GM03348 (cell line): ENCODE data around the gene GPX7.

Experiments
- DNase-seq: peaks from one replicate; pipeline ENCODE4 v3.0.0; 2012; ENCODE audit warnings: low spot score

Gene GPX7

GRCh38 chr1:52588027-52588426 is 14.1 kb upstream of the GPX7 start:
- DNase-seq: no peak

- no peak for DNase-seq
Observed at GRCh38 chr1:52588535-52588934, 13.6 kb upstream of the GPX7 start.

- no peak for DNase-seq
Observed at GRCh38 chr1:52590266-52590665, 11.9 kb upstream of the GPX7 start.

GRCh38 chr1:52592637-52593323 is 9.4 kb upstream of the GPX7 start:
- DNase-seq: no peak

- DNase-seq: no peak
Observed at GRCh38 chr1:52593495-52593894, 8.7 kb upstream of the GPX7 start.

GRCh38 chr1:52595061-52595460 is 7.1 kb upstream of the GPX7 start:
- no peak for DNase-seq

- no peak for DNase-seq
Observed at GRCh38 chr1:52597912-52598311, 4.3 kb upstream of the GPX7 start.

GRCh38 chr1:52598729-52599128 is 3.4 kb upstream of the GPX7 start:
- no peak for DNase-seq

GRCh38 chr1:52599236-52599635 is 2.9 kb upstream of the GPX7 start:
- DNase-seq: no peak

GRCh38 chr1:52600533-52601179 is 1.5 kb upstream of the GPX7 start:
- DNase-seq: no peak

GRCh38 chr1:52601519-52601918 is 652 bp upstream of the GPX7 start:
- no peak for DNase-seq

GRCh38 chr1:52602856-52603600 is 857 bp downstream of the GPX7 start:
- DNase-seq: peak; percentile 17

- DNase-seq: no peak
Observed at GRCh38 chr1:52603630-52604029, 1.5 kb downstream of the GPX7 start.

GRCh38 chr1:52604063-52604770 is 2.0 kb downstream of the GPX7 start:
- DNase-seq: peak; percentile 9

GRCh38 chr1:52613636-52614373 is 11.6 kb downstream of the GPX7 start:
- DNase-seq: no peak

- no peak for DNase-seq
Observed at GRCh38 chr1:52614671-52615070, 12.5 kb downstream of the GPX7 start.

- no peak for DNase-seq
Observed at GRCh38 chr1:52615489-52616042, 13.4 kb downstream of the GPX7 start.

GRCh38 chr1:52621950-52622349 is 19.8 kb downstream of the GPX7 start:
- no peak for DNase-seq

GRCh38 chr1:52623812-52624211 is 21.6 kb downstream of the GPX7 start:
- no peak for DNase-seq

- no peak for DNase-seq
Observed at GRCh38 chr1:52627028-52627427, 24.9 kb downstream of the GPX7 start.

- DNase-seq: no peak
Observed at GRCh38 chr1:52628614-52629324, 26.6 kb downstream of the GPX7 start.
